ENCODE data around the gene CCL21.

GRCh38 chr9:34723141-34723540 is 13.2 kb upstream of the CCL21 start:
- TF ChIP-seq CTCF (IDR thresholded peaks at IDR 0.05): no peak
- TF ChIP-seq POLR2AphosphoS5 (IDR thresholded peaks at IDR 0.05): no peak
- no peak for TF ChIP-seq POLR2A (IDR thresholded peaks at IDR 0.05)

Data from upper lobe of left lung (tissue), 4 donors.